GM12874 (cell line): Measurements from ENCODE around the gene ARMCX5.

Experiments used
- TF ChIP-seq, protein P1 (sequence below): IDR thresholded peaks from 2 replicates; pipeline ENCODE4 v1.5.1; 2011; ENCODE audit warnings: low read depth, mild to moderate bottlenecking, control low read depth, low read length, moderate library complexity; ENCODE audit not compliant: insufficient read depth

ARMCX5 gene

DNA sequence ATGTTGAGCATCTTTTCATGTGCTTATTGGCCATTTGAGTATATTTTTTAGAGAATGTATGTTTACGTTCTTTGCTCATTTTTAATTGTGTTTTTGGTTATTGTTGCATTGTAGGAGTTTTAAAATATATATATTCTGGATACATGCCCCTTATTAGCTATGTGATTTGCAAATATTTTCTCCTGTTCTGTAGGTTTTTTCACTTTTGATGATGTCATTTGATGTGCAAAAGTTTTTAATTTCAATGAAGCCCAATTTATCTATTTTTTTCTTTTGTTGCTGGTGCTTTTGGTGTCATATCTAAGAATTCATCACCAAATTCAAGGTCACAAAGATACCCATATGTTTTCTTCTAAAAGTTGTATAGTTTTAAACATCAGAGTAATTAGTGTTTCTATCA, 6.8 kb downstream of the ARMCX5 start:
- TF ChIP-seq, protein P1, sequence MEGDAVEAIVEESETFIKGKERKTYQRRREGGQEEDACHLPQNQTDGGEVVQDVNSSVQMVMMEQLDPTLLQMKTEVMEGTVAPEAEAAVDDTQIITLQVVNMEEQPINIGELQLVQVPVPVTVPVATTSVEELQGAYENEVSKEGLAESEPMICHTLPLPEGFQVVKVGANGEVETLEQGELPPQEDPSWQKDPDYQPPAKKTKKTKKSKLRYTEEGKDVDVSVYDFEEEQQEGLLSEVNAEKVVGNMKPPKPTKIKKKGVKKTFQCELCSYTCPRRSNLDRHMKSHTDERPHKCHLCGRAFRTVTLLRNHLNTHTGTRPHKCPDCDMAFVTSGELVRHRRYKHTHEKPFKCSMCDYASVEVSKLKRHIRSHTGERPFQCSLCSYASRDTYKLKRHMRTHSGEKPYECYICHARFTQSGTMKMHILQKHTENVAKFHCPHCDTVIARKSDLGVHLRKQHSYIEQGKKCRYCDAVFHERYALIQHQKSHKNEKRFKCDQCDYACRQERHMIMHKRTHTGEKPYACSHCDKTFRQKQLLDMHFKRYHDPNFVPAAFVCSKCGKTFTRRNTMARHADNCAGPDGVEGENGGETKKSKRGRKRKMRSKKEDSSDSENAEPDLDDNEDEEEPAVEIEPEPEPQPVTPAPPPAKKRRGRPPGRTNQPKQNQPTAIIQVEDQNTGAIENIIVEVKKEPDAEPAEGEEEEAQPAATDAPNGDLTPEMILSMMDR = no peak

DNA sequence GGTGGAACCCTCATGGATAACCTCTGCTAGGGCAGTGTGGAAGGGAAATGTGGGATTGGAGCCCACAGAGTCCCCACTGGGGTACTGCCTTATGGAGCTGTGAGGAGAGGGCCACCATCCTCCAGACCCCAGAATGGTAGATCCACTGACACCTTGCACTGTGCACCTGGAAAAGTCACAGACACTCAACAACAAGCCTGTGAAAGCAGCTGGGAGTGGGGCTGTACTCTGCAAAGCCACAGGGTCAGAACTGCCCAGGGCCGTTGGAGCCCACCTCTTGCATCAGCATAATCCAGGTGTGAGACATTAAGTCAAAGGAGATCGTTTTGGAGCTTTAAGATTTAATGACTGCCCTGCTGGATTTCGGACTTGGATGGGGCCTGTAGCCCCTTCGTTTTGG, 11.6 kb downstream of the ARMCX5 start:
- TF ChIP-seq, protein P1 = no peak

DNA sequence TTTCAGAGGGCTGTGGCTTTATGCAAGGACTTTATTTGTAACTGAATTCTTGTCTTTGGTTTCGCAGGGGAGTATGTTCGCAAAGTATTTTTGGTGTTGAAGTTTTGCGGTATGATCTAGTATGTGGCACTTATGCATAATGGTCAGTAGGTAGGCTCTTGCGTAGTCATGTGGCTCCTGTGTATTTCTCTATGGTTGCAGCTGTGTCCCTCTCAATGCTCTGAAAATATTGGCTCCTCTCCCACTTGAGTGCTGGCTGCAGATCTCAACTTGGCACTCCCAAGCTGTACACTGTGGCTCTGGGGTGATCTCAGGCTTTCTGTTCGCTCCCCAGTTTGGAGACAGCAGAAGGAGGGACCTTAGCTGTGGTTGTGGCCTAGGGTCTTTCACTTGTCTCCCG, 24.8 kb downstream of the ARMCX5 start:
- TF ChIP-seq, protein P1 = no peak

DNA sequence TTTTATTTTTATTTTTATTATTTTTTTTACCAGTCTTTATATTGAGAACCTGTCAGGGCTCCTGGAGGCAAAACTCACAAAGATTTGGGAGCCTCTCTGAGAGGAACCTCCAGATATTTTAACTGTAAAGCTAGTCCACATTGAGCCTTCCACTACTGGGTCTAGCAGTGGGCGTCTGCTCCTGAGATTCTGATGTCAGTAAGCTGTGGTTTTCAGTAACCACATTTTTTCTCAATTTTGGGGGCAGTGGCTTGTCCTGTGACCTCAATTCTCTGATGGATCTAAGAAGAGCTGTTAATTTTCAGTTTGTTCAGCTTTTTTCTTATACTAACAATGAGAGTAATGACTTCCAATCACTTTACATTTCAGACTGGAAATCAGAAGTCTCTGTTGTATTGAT, 28.3 kb downstream of the ARMCX5 start:
- TF ChIP-seq, protein P1 = no peak

DNA sequence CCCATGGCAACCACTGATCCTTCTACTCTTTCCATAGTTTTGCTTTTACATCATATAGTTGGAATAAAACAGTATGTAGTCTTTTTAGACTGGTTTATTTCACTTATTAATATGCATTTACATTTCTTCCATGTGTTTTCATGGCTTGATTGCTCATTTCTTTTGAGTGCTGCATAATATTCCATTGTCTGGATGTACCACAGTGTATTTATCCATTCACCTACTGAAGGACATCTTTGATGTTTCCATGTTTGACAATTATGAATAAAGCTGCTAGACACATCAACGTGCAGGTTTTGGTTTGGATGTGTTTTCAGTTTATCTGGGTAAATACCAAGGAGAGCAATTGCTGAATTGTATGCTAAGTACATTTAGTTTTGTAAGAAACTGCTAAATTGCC, 38.2 kb downstream of the ARMCX5 start:
- TF ChIP-seq, protein P1 = no peak

DNA sequence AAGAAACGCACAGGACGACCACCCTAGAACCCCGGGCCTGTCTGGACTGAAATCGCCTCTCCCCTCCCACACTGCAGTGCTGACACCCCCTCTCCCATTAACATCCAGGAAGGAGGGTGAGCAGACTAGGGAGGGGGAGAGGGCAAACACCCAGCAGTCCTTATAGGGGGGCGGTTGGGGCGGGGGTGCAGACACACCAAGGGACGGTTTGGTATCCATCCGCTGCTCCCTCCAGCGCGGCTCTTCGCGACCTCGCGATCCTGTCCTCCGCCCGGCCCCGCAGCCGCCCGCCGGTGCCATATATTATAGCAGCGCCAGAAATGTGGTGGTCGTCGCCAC, 51.6 kb downstream of the ARMCX5 start:
- TF ChIP-seq, protein P1 = no peak

DNA sequence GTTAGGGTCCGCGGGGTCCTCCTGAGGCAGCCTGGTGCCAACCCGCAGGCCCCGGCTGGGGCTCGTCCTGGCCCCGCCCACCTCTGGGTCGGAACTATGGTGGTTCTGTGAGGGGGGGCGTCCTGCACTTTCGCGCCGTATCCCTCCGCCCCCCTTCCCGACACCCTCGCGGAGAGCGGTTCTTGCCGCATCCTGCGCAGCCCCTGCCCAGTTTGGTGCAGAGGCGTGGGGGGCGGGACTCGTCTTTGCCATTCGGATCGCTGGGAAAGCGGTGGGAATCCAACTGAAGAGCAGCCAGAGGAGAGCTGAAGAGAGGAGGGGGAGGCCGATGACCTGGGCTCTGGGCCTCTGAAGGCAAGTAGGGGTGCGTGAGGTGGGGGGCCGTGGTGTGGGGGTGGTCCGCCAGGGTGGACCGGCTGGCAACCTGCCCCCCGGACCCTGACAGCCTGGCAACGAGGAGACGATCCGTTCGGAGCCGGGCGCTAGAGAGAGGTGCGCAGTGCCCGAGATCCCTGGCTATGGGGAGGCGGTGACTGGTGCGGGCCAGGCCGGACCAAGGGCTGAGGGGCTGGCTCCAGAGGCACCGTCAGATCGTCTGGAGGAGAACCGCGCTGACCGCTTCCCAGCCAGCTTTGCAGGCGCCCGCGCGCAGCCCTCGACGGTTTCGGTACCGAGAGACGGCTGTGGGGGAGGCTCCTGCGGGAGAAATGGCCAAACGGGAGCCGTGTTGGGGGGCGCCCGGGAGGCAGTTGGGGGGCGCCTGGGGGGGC, 52.1 kb downstream of the ARMCX5 start, which contains the start of gene GPRASP1:
GPRASP1 (plus strand) TSS at position 242 of the 770 bp plus-strand sequence. CDS start 2,431 bp downstream, outside the sequence.
- TF ChIP-seq, protein P1 = no peak
